Common myeloid progenitor, CD34-positive (primary cell): Measurements from ENCODE around the gene APOE.
A peak's percentile ranks its signal among the peaks of the same experiment; 100 is the strongest.

Experiments used
- CTCF ChIA-PET: fragments of 350-600 bp; sonication (Branson Sonifier 250); formaldehyde crosslinking; loops from one replicate; lab custom pipeline; 2021; ENCODE audit warnings: antibody characterized with exemption; lab: Charles Lee
- POLR2A ChIA-PET: fragments of 350-600 bp; sonication (Branson Sonifier 250); formaldehyde crosslinking; loops from one replicate; lab custom pipeline; 2021; ENCODE audit warnings: antibody characterized with exemption; lab: Charles Lee
- DNase-seq, 3 donors: peaks; one replicate each; pipeline versions ENCODE4 v3.0.0 to v3.0.0-alpha.2; 2013
- H3K27ac ChIP-seq, 2 experiments: 1 replicate in 1 of 2; 2 replicates in 1 of 2; pipeline ENCODE4 v1.7.0; 2013; ENCODE audit warnings: inconsistent platforms in 2 of 2, low read length in 2 of 2, mild to moderate bottlenecking in 2 of 2, low read depth in 1 of 2, moderate library complexity in 1 of 2; ENCODE audit not compliant: severe bottlenecking in 2 of 2, insufficient read depth in 1 of 2, poor library complexity in 1 of 2
- H3K27me3 ChIP-seq, 5 experiments: replicated peaks in 2 of 5; 1 replicate in 3 of 5; 2 replicates in 2 of 5; pipeline versions ENCODE4 v1.6.1 to v1.7.0; 2013; ENCODE audit warnings: low read length in 4 of 5, mild to moderate bottlenecking in 2 of 5, moderate library complexity in 2 of 5, inconsistent platforms in 1 of 5; ENCODE audit not compliant: insufficient read depth in 5 of 5, control insufficient read depth in 4 of 5
- H3K36me3 ChIP-seq, 4 experiments: 1 replicate in 2 of 4; 2 replicates in 2 of 4; pipeline versions ENCODE4 v1.6.1 to v1.7.0; 2013; ENCODE audit warnings: low read length in 3 of 4, control low read depth in 1 of 4, mild to moderate bottlenecking in 1 of 4; ENCODE audit not compliant: control insufficient read depth in 4 of 4, insufficient read depth in 4 of 4
- H3K4me1 ChIP-seq, 4 experiments: 1 replicate in 3 of 4; 2 replicates in 1 of 4; pipeline versions ENCODE4 v1.6.1 to v1.7.1; 2013; ENCODE audit warnings: low read length in 3 of 4, mild to moderate bottlenecking in 3 of 4, control low read depth in 1 of 4, inconsistent platforms in 1 of 4, moderate library complexity in 1 of 4; ENCODE audit not compliant: control insufficient read depth in 4 of 4, insufficient read depth in 4 of 4; ENCODE audit errors: control extremely low read depth in 1 of 4
- H3K4me3 ChIP-seq, 7 experiments: 1 replicate in 4 of 7; 2 replicates in 3 of 7; pipeline versions ENCODE4 v1.5.1 to v1.7.0; 2013; ENCODE audit warnings: mild to moderate bottlenecking in 7 of 7, low read length in 6 of 7, moderate library complexity in 6 of 7, inconsistent platforms in 2 of 7, low read depth in 2 of 7, control low read depth in 1 of 7; ENCODE audit not compliant: insufficient read depth in 4 of 7, control insufficient read depth in 1 of 7; ENCODE audit errors: extremely low read depth in 1 of 7
- H3K9me3 ChIP-seq, 5 experiments: 1 replicate in 4 of 5; 2 replicates in 1 of 5; pipeline versions ENCODE4 v1.6.1 to v1.7.1; 2013; ENCODE audit warnings: low read length in 4 of 5, mild to moderate bottlenecking in 2 of 5, inconsistent platforms in 1 of 5, low read depth in 1 of 5, moderate library complexity in 1 of 5; ENCODE audit not compliant: control insufficient read depth in 4 of 5, insufficient read depth in 2 of 5; ENCODE audit errors: control extremely low read depth in 1 of 5
- WGBS: methylation state at CpG from one replicate; pipeline ENCODE4 v1.1.5; 2013; ENCODE audit not compliant: insufficient coverage; 5-methylcytosine and 5-hydroxymethylcytosine counted together

APOE gene

GRCh38 chr19:44957526-44957925 lies 51.9 kb downstream of the APOE start:
- ChIA-PET POLR2A (no interaction called here), CTCF (interaction anchor here (1.2 to 10.4 kb wide), 3 partner anchors 10 to 55 kb away, joined by 3 to 102 read pairs (median 3); partner anchors contain the start of gene APOE)
- Histone ChIP-seq H3K9me3 (no peaks in the 10 kb centered on the region), H3K27ac (peak overlapping the region in 1 of 2 experiments; percentile 17), H3K27me3 (no peaks in the 10 kb centered on the region), H3K4me3 (no peak overlapping the region), H3K36me3 (peaks cover 0 to 37% (median 16%) of the 10 kb centered on the region in 4 experiments), H3K4me1 (peaks cover 14 to 36% (median 30%) of the 10 kb centered on the region in 4 experiments)
- 92% methylated on average over 3 of the region's 7 CpGs for WGBS
- no peak for DNase-seq

- WGBS: 90% methylated on average over 3 of the region's 9 CpGs
- H3K27ac ChIP-seq: no peak overlapping the region
- H3K36me3 ChIP-seq: peaks cover 0 to 37% (median 16%) of the 10 kb centered on the region in 4 experiments
- DNase-seq: no peak
- no peak overlapping the region for H3K4me3 ChIP-seq
- CTCF ChIA-PET: interaction anchor here (1.0 to 10.4 kb wide), 4 partner anchors 10 to 55 kb away, joined by 3 to 102 read pairs (median 3); partner anchors contain the start of gene APOE
- no peaks in the 10 kb centered on the region for H3K9me3 ChIP-seq
- peaks cover 14 to 36% (median 30%) of the 10 kb centered on the region in 4 experiments for H3K4me1 ChIP-seq
- no peaks in the 10 kb centered on the region for H3K27me3 ChIP-seq
- POLR2A ChIA-PET: interaction anchor here (0.6 kb wide), 1 partner anchor 80 kb away, joined by 3 read pairs; no protein-coding TSS in a partner anchor
Observed at GRCh38 chr19:44958090-44958489, 52.5 kb downstream of the APOE start.
